ENCODE data around the gene NOTUM.

The NOTUM gene

GRCh38 chr17:81902653-81903414 is 58.2 kb downstream of the NOTUM start:
- no peak for DNase-seq (ENCODE audit: extremely low spot score)

More at GRCh38 chr17:81902653-81903414, 58.2 kb downstream of the NOTUM start:
- TF ChIP-seq PKNOX1 (IDR thresholded peaks at IDR 0.05): no peak
- TF ChIP-seq NFRKB (IDR thresholded peaks at IDR 0.05): no peak
- no peak for TF ChIP-seq L3MBTL2 (conservative IDR thresholded peaks at IDR 0.05)
- TF ChIP-seq CTBP1 (IDR thresholded peaks at IDR 0.05; ENCODE audit: borderline replicate concordance): no peak
- POLR2A ChIA-PET: interaction anchor here (1.0 kb wide), 1 partner anchor 33 kb away, joined by 5 read pairs; no protein-coding TSS in a partner anchor
- CTCF ChIA-PET: no interaction called here
